AG04449 (cell line): Measurements from ENCODE around the gene BRCA1.

Experiments
- CTCF ChIA-PET: fragments of 350-600 bp; formaldehyde crosslinking; extraction: SDS; loops from one replicate; lab custom pipeline; 2021; ENCODE audit warnings: antibody characterized with exemption; lab: Yijun Ruan, JAX
- POLR2A ChIA-PET: fragments of 400-600, 350-600 bp; formaldehyde crosslinking; extraction: SDS; loops from one replicate; lab custom pipeline; 2020; ENCODE audit warnings: antibody characterized with exemption, inconsistent platforms; lab: Yijun Ruan, JAX
- DNase-seq: peaks from one replicate; pipeline ENCODE4 v3.0.0-alpha.2; 2010; ENCODE audit warnings: low read depth, low spot score
- H3K4me3 ChIP-seq: 2 replicates; pipeline ENCODE4 v1.5.1; 2011; ENCODE audit warnings: low read depth, mild to moderate bottlenecking, control low read depth, low read length
- TF ChIP-seq, protein P1 (sequence below): IDR thresholded peaks from one replicate; pipeline ENCODE4 v1.5.1; 2011; ENCODE audit warnings: mild to moderate bottlenecking, moderate library complexity, low read length, control low read depth, inconsistent platforms; ENCODE audit not compliant: insufficient read depth; ENCODE audit errors: missing control alignments

BRCA1 gene

DNA sequence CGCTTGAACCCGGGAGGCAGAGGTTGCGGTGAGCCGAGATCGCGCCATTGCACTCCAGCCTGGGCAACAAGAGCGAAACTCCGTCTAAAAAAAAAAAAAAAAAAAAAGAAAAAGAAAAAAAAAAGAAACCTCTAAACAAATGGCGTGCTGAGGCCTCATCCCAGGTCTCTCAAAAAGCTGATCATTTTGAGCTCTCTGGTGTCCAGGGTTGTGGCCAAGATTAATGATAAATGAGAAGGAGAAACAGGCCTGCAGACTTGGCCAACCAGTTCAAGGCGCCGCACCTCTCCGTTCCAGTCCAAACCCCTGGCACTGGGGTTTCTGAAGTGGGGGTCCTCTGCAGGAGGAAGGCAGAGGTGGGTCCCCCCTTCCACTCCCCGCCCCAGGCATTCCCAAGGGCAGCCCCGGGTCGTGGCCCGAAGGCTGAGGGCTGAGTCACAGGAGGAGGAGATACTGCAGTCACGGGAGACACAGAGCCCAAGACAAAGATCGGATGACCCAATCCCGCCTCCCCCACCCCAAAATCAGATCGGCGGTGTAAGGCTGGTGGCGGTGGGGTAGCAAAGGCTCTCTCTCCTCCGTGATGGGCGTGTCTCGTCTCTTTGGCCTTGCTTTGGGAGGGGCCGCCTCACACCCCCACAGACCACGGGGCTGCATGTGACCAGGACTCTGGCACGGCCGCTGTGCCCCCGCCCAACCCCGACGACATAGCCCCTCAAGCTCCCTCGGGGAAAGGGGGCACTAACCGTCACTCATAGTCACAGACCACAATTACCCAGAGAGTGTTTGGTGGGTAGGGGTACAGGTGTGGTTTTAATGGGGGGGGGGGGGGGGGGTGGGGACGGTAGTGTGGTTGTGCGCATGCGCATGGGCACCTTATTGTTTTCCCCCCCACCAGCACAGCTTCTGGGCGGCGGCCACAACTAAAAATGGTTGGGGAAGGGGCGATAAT lies 104.1 kb downstream of the BRCA1 start:
- DNase-seq: no peak
- peak overlapping the region; percentile 98 for H3K4me3 ChIP-seq
- ChIA-PET CTCF (interaction anchor here (1.3 to 2.2 kb wide), 3 partner anchors 10 to 150 kb away, joined by 3 to 6 read pairs (median 4); partner anchors contain the start of genes NBR1 and RPL27), POLR2A (interaction anchor here (0.6 to 2.0 kb wide), 4 partner anchors 14 to 295 kb away, joined by 3 to 13 read pairs (median 8); partner anchors contain the start of genes IFI35 and RPL27)
- TF ChIP-seq, protein P1, sequence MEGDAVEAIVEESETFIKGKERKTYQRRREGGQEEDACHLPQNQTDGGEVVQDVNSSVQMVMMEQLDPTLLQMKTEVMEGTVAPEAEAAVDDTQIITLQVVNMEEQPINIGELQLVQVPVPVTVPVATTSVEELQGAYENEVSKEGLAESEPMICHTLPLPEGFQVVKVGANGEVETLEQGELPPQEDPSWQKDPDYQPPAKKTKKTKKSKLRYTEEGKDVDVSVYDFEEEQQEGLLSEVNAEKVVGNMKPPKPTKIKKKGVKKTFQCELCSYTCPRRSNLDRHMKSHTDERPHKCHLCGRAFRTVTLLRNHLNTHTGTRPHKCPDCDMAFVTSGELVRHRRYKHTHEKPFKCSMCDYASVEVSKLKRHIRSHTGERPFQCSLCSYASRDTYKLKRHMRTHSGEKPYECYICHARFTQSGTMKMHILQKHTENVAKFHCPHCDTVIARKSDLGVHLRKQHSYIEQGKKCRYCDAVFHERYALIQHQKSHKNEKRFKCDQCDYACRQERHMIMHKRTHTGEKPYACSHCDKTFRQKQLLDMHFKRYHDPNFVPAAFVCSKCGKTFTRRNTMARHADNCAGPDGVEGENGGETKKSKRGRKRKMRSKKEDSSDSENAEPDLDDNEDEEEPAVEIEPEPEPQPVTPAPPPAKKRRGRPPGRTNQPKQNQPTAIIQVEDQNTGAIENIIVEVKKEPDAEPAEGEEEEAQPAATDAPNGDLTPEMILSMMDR: no peak

DNA sequence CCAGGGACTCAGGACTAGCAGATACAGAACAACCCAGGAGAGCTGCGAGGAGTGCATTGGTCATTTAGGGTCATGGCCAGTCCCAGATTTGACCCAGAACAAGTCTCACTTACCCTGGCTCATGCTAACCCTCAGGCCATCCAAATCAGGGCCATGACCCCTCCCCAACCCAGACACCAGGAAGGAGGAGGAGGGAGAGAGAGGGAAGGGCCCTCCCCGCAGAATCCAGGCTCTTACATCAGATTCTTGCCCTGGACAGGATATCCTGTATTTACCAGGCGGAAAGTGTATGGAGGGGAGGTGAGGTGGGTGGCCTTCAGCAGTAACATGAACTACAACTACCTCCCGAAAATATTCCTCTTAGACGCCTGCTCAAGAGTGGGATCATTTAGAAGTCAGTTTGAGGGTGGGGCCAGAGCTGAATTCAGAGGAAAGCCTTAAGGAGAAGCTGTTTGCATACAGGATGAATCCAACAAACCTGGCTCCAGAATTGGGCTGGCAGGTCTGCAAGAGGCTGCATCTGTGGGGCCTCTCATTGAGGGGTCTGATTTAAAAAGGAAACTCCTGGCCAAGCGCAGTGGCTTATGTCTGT lies 105.0 kb downstream of the BRCA1 start:
- ChIA-PET POLR2A (interaction anchor here (0.6 kb wide), 1 partner anchor 180 kb away, joined by 3 read pairs; no protein-coding TSS in a partner anchor), CTCF (interaction anchor here (1.3 to 2.2 kb wide), 3 partner anchors 9 to 151 kb away, joined by 3 to 6 read pairs (median 4); partner anchors contain the start of genes NBR1 and RPL27)
- H3K4me3 ChIP-seq: no peak overlapping the region

DNA sequence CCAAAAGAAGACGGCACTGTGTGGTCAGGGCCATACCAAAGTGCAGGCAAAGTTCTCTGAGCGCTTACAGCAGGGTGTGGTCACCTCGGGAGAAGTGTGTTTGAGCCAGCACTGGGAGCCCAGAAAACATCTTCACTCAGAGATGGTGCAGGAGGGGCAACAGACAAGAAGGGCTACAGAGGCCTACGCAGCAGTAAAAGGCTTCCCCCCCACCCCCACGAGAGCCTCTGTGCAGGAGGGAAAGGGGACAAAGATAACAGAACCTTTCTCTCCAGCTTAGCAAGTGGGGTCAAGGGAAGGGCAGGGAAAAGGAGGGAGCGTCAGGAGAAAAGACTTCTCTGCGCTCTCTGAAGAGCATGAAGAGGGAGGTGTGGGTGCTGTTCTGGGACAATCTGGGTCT lies 105.7 kb downstream of the BRCA1 start:
- no peak overlapping the region for H3K4me3 ChIP-seq
- TF ChIP-seq, protein P1: no peak
- CTCF ChIA-PET: interaction anchor here (1.0 to 1.4 kb wide), 2 partner anchors 12 to 22 kb away, joined by 3 to 4 read pairs; partner anchors contain the start of gene IFI35
- DNase-seq: no peak
- POLR2A ChIA-PET: no interaction called here

More for the DNA sequence above, 105.0 kb downstream of the BRCA1 start:
- TF ChIP-seq, protein P1: no peak
- DNase-seq: no peak

DNA sequence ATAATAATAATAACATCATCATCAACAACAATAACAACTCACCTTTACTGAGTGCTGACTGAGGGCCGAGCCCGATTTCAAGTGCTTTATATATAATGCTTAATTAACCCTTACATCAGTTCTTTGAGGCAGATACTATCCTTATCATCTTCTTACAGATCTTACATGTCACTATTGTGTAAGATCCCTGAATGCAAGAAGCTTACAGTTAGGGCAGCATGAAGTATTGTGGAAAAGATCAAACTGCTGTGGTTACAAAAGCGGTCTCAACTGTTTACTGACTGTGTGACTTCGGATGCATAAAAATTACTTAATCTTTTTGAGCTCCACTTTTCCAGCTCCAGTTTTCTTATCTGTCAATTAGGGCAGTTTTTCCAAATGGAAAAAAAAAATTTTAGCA lies 106.2 kb downstream of the BRCA1 start:
- H3K4me3 ChIP-seq: no peak overlapping the region
- DNase-seq: no peak
- ChIA-PET CTCF (interaction anchor here (1.0 to 1.4 kb wide), 2 partner anchors 12 to 21 kb away, joined by 3 to 4 read pairs; partner anchors contain the start of gene IFI35), POLR2A (no interaction called here)
- TF ChIP-seq, protein P1: no peak

DNA sequence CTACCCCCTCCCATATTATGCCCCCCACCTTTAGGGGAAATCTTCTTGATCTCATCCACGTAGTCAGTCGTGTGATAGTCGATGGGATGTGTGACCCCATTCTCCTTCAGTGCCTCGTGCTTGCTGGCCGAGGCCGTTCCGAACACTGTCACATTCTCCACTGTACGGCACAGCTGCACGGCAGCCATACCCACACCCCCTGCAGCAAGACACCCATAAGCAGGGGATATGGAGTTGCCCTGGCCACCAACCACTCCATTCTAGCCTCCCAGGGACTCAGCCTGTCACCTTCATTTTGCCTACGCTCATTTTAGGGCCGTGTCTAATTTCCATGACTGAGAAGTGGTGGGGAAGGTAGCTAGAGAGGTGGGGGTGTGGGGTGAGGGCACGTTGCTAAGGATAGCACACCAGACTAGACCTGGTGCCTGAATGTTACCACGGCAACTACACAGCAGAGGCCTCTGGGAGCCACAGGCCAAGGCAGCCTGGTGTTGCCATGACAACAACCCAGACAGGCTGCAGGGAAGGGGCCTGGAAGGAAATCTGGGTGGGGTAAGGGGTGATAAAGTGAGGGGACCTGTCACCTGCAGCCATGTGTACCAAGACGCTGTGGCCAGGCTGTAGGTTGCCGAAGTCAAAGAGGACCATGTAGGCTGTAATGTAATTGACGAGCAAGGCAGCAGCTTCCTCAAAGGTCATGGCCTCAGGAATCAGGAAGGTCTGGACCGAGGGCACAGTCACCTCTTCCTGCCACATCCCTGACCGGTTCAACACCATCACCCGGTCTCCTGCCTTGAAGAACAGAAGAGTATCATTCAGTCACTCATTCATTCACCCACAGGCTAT lies 106.9 kb downstream of the BRCA1 start:
- ChIA-PET CTCF (interaction anchor here (1.0 to 1.4 kb wide), 2 partner anchors 11 to 21 kb away, joined by 3 to 4 read pairs; partner anchors contain the start of gene IFI35), POLR2A (no interaction called here)
- TF ChIP-seq, protein P1: no peak
- no peak overlapping the region for H3K4me3 ChIP-seq
- no peak for DNase-seq
